Uterus (tissue), 4 donors: Measurements from ENCODE around the gene CABCOCO1. TPM values are rescaled to one million over a fixed set of nuclear protein-coding genes. Genes with fewer than 3 reads are reported as not detected.
"Not testable (repeated sequence)": the region's sequence is repeated elsewhere in the genome, so short reads cannot be mapped to it uniquely, and the experiment has no call there.

ENCODE experiments used
- DNase-seq, 2 donors: peaks; one replicate each; pipeline ENCODE4 v3.0.0-alpha.2; 2019 to 2020
- H3K27ac ChIP-seq, 2 donors: fragments of 200-600 bp; sonication (generic); 1 replicate in 1 of 2; 2 replicates in 1 of 2; pipeline ENCODE4 v1.5.1; 2016 to 2018
- H3K27me3 ChIP-seq, 2 donors: fragments of 200-600 bp; sonication (generic); one replicate each; pipeline ENCODE4 v1.5.1; 2018 to 2019; ENCODE audit warnings: control low read depth in 1 of 2
- H3K36me3 ChIP-seq, 2 donors: fragments of 200-600 bp; sonication (generic); one replicate each; pipeline ENCODE4 v1.5.1; 2019; ENCODE audit warnings: control low read depth in 1 of 2
- H3K4me1 ChIP-seq, 2 donors: fragments of 200-600 bp; sonication (generic); one replicate each; pipeline ENCODE4 v1.5.1; 2018 to 2019; ENCODE audit warnings: control low read depth in 1 of 2
- H3K4me3 ChIP-seq, 2 donors: fragments of 200-600 bp; sonication (generic); 1 replicate in 1 of 2; 2 replicates in 1 of 2; pipeline ENCODE4 v1.5.1; 2018 to 2019; ENCODE audit warnings: mild to moderate bottlenecking in 1 of 2
- H3K9me3 ChIP-seq, 2 donors: fragments of 200-600 bp; sonication (generic); one replicate each; pipeline ENCODE4 v1.5.1; 2019; ENCODE audit warnings: control low read depth in 1 of 2
- POLR2A ChIP-seq, 2 donors: fragments of 450-650 bp; IDR thresholded peaks; one replicate each; pipeline ENCODE4 v1.6.1; 2016; ENCODE audit warnings: antibody characterized with exemption in 2 of 2, mild to moderate bottlenecking in 1 of 2, moderate library complexity in 1 of 2
- intact Hi-C: fragments of 100-400 bp; cut with DNase I; formaldehyde crosslinking; loops from one replicate; pipeline ENCODE4 v1.15.1; 2023; ENCODE audit warnings: low total_unique reads
- total RNA-seq, 4 donors: library from RNA; depleted of rRNA in 3 of 4; stranded (reverse); fragments of >200 nt in 3 of 4; gene quantifications; one replicate each; pipeline versions ENCODE4 v1.1.0 to v1.2.4, GENCODE V29; 2014 to 2023
- TF ChIP-seq, protein P1 (sequence below), 4 experiments: fragments of 200-600 bp in 2 of 4; fragments of 450-650 bp in 2 of 4; sonication (generic) in 2 of 4; IDR thresholded peaks; one replicate each; pipeline ENCODE4 v1.5.1; 2016 to 2019; ENCODE audit warnings: antibody characterized with exemption in 4 of 4, mild to moderate bottlenecking in 2 of 4, moderate library complexity in 1 of 4
- donor health status: DM: yes; HTN: yes; CAD: no.

The CABCOCO1 gene
- total RNA-seq, 4 donors from 2014 or later: 1.9 to 6.7 TPM; not detected in 2

DNA sequence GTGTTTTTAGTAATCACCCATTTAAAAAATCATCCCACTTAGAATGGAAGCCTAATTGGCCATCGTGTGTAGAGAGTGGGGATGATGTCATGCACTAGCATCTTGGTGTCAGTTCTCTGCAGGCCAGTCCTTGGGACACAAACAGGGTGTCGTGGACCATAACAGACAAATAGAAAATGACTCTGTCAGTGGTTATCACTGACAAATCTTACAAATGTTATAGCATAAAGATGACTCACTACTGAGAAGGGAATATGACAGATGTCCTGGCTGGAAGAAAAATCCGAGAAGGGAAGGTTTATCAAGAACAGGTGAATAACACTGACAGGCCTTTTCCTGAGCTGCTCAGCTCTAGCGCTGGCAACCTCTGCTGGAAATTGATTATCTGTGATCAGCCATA is 10.6 kb downstream of the CABCOCO1 start:
- Histone ChIP-seq H3K36me3 (no peaks in the 10 kb centered on the region), H3K27me3 (no peaks in the 10 kb centered on the region), H3K4me3 (no peak overlapping the region), H3K9me3 (no peaks in the 10 kb centered on the region), H3K27ac (no peak overlapping the region), H3K4me1 (no peaks in the 10 kb centered on the region)
- DNase-seq: no peak
- intact Hi-C loops: no loop called here
- TF ChIP-seq POLR2A (IDR thresholded peaks at IDR 0.05): no peak
- TF ChIP-seq, protein P1, sequence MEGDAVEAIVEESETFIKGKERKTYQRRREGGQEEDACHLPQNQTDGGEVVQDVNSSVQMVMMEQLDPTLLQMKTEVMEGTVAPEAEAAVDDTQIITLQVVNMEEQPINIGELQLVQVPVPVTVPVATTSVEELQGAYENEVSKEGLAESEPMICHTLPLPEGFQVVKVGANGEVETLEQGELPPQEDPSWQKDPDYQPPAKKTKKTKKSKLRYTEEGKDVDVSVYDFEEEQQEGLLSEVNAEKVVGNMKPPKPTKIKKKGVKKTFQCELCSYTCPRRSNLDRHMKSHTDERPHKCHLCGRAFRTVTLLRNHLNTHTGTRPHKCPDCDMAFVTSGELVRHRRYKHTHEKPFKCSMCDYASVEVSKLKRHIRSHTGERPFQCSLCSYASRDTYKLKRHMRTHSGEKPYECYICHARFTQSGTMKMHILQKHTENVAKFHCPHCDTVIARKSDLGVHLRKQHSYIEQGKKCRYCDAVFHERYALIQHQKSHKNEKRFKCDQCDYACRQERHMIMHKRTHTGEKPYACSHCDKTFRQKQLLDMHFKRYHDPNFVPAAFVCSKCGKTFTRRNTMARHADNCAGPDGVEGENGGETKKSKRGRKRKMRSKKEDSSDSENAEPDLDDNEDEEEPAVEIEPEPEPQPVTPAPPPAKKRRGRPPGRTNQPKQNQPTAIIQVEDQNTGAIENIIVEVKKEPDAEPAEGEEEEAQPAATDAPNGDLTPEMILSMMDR (IDR thresholded peaks at IDR 0.05): no peak

DNA sequence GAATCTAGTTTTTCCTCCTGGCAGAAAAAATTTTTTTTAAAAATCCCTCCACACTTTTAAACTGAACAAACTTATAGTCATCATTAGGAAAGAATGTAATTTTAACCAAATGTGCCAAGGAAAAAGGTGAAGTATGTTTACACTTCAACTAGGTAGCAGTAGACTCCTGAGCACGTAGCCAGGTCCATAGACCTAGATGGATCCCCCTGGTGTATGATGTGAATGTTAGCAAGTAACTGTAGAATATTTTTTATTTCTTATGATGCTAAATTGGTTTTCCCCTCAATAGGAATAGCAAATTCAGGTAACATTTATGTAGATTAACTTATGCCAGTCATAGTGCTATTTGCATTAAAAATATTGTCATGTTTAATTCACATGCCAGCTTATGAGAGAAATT is 19.6 kb downstream of the CABCOCO1 start:
- no peak for TF ChIP-seq POLR2A (IDR thresholded peaks at IDR 0.05)
- TF ChIP-seq, protein P1 (IDR thresholded peaks at IDR 0.05): no peak
- no peaks in the 10 kb centered on the region for H3K4me1 ChIP-seq
- DNase-seq: no peak
- no peaks in the 10 kb centered on the region for H3K9me3 ChIP-seq
- no peak overlapping the region for H3K4me3 ChIP-seq
- intact Hi-C loops: no loop called here
- no peaks in the 10 kb centered on the region for H3K27me3 ChIP-seq
- H3K27ac ChIP-seq: no peak overlapping the region
- H3K36me3 ChIP-seq: no peaks in the 10 kb centered on the region

DNA sequence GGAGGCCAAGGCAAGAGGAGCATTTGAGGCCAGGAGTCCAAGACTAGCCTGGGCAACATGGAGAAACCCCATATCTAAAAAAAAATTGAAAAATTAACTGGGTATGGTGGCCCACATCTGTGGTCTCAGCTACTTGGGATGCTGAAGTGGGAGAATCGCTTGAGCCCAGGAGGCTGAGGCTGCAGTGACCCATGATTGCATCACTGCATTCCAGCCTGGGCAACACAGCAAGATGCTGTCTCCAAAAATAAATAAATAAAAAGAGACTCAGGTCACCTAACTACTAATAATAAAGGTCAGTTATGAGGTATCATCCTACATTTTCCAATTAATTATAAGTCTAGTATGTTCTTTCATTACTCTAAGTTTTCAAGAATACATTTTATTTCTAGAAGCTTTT is 20.6 kb downstream of the CABCOCO1 start:
- H3K4me1 ChIP-seq: no peaks in the 10 kb centered on the region
- no peaks in the 10 kb centered on the region for H3K36me3 ChIP-seq
- H3K9me3 ChIP-seq: no peaks in the 10 kb centered on the region
- no peak overlapping the region for H3K4me3 ChIP-seq
- H3K27me3 ChIP-seq: no peaks in the 10 kb centered on the region
- no peak for DNase-seq
- intact Hi-C loops: no loop called here
- TF ChIP-seq, protein P1 (IDR thresholded peaks at IDR 0.05): no peak
- TF ChIP-seq POLR2A (IDR thresholded peaks at IDR 0.05): no peak
- H3K27ac ChIP-seq: no peak overlapping the region

DNA sequence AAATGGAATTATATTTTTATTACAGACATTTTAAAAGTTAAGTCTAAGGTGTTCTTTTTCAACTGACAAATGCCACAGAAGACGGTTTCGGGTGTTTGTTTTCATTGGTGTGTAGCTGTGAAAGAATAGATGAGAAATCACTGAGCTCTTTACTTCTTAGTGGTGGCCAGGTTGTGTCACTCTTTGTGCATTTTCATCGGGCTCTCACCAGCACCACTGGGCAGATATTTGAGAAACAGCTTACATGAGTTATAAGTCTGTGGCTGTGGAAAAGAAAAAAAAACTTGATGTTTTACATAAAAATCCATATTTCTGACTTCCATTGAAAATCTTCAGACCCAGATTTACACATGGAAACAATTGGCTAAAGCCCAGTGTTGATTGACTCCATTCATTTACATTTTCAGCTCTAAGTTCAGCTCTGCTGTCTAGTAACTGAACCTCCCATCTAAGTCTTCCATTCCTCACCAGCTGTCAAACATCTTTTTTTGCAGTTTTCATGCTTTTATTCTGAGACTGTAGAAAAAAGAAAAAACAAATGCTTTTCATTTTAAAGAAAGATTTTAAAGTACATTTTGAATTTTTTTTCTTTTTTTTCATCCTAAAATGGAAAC is 22.3 kb downstream of the CABCOCO1 start:
- no peaks in the 10 kb centered on the region for H3K36me3 ChIP-seq
- intact Hi-C loops: no loop called here
- no peak overlapping the region for H3K27ac ChIP-seq
- H3K4me3 ChIP-seq: no peak overlapping the region
- no peaks in the 10 kb centered on the region for H3K9me3 ChIP-seq
- TF ChIP-seq, protein P1 (IDR thresholded peaks at IDR 0.05): no peak
- no peak for TF ChIP-seq POLR2A (IDR thresholded peaks at IDR 0.05)
- H3K4me1 ChIP-seq: no peaks in the 10 kb centered on the region
- H3K27me3 ChIP-seq: no peaks in the 10 kb centered on the region
- DNase-seq: no peak

DNA sequence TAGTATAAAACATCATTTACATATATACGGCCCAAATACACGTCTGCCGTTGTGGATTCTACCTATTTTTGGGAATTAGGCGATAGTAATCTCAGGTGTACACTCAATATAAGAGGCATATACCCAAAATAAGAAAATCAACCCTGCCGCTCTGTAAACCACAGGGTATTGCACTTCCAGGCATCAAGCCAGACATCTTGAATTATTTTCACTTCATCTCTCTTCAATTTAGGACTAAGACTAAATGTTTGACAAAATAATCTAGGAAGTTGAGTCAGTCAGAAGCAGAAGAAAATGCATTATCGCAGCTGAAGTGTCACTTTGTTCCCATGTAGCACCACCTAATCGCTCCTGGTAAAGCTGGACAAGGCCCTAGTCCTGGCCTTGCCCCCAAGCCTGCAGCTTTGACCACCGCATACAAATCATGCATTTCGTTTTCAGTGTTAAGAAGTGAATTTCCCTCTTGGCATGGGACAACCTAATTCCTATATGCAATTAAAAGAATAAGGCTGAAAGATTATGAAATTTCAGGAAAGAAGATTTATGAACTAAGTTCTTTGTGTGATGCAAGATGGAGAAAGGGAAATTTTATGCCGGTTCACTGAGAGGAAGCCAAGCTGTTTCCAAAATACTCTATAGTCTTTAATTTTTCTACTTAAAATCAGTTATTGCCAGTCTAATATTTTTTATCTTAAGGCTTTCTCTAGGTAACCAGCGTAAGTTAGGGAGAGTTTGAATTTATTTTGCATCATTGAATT is 26.0 kb downstream of the CABCOCO1 start:
- no peaks in the 10 kb centered on the region for H3K9me3 ChIP-seq
- intact Hi-C loops: no loop called here
- no peaks in the 10 kb centered on the region for H3K4me1 ChIP-seq
- H3K27me3 ChIP-seq: no peaks in the 10 kb centered on the region
- H3K36me3 ChIP-seq: no peaks in the 10 kb centered on the region
- no peak overlapping the region for H3K4me3 ChIP-seq
- DNase-seq: no peak
- no peak overlapping the region for H3K27ac ChIP-seq
- TF ChIP-seq POLR2A (IDR thresholded peaks at IDR 0.05): no peak
- TF ChIP-seq, protein P1 (IDR thresholded peaks at IDR 0.05): no peak

DNA sequence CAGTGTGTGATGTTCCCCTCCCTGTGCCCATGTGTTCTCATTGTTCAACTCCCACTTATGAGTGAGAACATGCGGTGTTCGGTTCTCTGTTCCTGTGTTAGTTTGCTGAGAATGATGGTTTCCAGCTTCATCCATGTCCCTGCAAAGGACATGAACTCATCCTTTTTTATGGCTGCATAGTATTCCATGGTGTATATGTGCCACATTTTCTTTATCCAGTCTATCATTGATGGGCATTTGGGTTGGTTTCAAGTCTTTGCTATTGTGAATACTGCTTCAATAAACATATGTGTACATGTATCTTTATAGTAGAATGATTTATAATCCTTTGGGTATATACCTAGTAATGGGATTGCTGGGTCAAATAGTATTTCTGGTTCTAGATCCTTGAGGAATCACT is 28.9 kb downstream of the CABCOCO1 start:
- H3K36me3 ChIP-seq, H3K27me3 ChIP-seq, DNase-seq, H3K9me3 ChIP-seq, H3K4me3 ChIP-seq, H3K4me1 ChIP-seq, H3K27ac ChIP-seq, intact Hi-C loops: not testable (repeated sequence)
